Activated CD4-positive, alpha-beta T cell treated with anti-CD3 and anti-CD28 coated beads, Interleukin-2, amount 50 U/mL, for 48 hours (primary cell): ENCODE measurements around the gene TEN1.
"Not testable (repeated sequence)": the region's sequence is repeated elsewhere in the genome, so short reads cannot be mapped to it uniquely, and the experiment has no call there.

Experiments used
- DNase-seq, 2 experiments: peaks; one replicate each; pipeline ENCODE4 v3.0.0-alpha.2; 2020

Gene TEN1, protein sequence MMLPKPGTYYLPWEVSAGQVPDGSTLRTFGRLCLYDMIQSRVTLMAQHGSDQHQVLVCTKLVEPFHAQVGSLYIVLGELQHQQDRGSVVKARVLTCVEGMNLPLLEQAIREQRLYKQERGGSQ

DNA sequence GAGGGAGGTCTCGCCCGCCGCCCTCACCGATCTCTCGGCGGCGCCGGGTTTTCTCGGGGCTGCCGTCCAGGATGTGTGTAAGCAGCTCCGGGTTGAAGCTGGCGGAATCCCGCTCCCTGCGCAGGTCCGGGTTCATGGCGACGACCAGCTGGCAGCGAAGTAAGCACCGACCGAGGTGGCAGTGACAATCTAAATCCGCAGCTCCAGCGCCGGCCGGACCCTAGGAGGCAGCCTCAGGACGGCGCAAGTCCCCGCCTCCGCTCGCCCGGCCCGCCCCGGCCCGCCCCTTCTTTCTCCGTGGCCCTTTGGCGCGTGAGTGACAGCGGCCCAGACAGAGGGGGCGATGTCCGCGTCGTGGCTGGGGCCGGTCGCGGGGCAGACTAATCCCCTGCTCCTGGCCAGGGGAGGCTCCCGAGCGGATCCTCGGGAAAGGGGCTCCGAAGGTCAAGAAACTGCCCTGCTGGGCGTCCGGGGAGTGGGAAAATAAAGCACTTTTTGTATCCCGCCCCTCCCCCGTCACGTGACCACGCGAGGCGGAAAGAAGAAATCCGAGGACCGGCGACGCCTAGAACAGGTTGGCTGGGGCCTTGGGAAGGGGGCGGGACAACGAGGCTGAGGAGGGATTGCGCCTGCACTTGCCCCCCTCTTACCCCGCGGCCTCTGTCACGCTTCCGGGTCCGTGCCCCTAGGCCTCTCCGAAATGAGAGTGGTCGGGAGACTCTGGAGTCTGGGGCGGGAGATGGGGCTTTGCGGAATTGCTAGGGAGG, at the start of gene TEN1, which contains the start of gene ACOX1:
TSS of gene TEN1 (plus strand) at position 303 of the 767 bp plus-strand sequence. CDS start 6,953 bp downstream, outside the sequence.
TSS of gene ACOX1 (minus strand) at position 229 of the 767 bp plus-strand sequence. CDS start at position 136, 93 bp downstream.
- DNase-seq: peak; percentile 98

DNA sequence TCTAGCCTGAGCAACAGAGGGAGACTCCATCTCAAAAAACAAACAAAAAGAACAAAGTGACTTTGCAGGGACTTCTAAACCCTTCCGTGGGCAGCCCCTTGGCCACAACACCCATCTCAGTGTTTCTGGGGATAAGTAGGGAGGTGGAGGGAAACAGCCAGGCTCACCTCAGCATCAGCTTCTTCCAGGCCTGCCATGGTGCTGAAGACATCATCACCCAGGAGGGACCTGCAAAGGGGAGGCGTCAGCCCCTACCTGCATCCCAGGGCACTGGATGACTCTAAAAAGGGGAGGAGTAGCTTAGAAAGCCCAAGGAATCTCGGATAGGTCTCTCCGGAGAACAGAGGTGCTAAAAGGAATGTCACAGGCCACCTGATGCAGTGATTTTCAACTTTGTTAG, 48.0 kb upstream of the TEN1 start:
- no peak for DNase-seq

DNA sequence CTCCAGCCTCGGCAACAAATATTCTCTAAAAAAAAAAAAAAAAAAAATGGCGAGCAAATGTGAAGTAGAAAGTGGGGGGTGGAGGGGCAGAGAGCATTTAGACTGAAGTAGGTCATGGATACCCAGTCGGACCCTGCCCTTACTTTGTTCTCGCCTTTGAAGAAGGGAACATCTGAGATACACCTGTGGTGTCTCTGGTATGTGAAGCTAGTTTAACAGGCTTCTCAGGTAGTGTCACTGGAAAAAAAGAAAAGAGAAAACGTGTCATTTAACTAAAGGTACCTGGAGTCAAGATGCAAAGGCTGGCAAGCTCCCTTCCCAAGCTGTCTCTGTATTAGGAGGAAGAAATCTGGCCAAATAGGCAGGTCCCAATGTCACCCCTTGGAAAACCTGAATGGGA, 46.2 kb upstream of the TEN1 start:
- DNase-seq: no peak

DNA sequence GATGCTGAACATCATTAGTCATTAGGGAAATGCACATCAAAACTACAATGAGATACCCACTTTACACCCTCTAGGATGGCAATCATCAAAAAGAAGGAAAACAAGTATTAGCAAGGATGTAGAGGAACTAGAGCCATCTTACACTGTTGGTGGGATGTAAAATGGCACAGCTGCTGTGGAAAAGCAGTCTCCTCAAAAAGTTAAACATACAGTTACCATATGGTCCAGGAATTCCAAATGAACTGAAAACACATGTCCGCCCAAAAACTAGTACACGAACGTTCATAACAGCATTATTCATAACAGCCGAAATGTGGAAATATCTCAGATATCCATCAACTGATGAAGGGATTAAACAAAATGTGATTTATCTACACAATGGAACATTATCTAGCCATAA, 45.2 kb upstream of the TEN1 start:
- DNase-seq: no peak

DNA sequence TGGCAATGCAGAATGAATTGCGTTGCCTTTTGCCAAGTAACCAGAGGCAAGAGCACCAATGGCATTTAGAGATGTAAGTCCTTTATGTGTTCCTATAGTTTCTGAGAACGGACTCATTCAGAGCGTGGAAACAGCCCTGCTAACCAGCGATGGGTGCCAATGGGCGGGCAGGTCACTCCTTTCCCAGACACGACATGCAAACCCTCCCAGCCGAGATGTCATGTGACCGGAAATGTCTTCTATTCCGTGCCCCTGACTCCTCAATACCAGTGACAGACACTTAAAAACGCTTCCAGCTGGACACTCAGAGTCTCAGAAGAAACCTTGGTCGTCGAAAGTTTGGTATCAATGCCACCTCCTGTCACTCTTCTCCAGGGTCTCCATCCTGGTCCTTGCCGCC, 41.4 kb upstream of the TEN1 start:
- DNase-seq: no peak

DNA sequence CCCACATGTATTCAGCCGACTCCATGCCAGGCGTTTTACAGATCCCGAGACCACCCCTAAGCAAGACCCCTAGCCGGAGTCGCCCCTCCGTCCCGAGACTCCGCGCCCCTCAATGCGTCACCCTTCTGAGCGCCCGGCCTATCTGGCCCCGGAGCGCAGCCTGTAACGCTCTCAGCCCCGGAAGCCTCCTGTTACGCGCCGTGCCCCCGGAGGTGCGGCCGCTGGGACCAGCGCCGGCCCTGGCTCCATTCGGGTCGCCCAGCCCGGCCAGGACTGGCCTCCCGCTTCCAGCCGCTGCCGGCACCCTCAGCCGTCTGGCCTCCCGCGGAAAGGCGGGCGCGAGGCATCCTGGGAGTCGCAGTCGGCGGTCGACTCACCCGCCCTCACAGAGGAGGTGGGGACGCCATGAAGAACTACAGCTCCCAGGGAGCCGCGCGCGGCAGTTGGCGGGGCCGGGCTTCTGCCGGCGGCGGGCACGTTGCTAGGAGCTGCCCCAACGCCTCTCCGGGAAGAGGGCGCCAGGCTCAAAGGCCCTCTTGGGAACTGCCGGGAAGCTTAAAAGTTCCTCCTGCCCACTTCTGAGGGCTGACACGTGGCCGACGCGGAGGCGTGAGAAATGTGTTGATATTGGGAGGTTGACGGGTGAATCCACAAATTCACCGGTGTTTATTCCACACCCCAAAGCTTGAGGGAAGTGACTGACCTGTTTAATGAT, 38.2 kb upstream of the TEN1 start, which contains the start of gene FBF1:
TSS of gene FBF1 (minus strand) at position 316 of the 715 bp plus-strand sequence. CDS start 2,893 bp downstream, outside the sequence.
- DNase-seq: peak; percentile 89 to 92

DNA sequence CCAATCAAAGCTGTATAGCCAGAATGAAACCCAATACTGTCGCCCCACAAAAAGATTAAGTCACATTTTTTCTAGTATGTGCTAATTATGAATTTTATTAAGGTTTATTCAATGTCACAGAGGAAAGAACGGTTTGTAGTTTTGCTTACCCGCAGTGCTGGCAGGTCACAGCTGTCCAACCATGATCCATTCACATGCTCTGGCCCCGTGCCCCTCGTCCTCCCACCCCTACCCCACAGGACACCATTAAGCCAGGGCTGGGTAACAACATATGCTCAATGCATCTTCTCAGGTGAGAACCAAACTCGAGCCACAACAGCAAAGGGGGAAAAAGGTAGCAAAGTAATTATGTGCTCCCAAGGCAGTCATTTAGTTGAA, 37.6 kb upstream of the TEN1 start:
- DNase-seq: no peak

DNA sequence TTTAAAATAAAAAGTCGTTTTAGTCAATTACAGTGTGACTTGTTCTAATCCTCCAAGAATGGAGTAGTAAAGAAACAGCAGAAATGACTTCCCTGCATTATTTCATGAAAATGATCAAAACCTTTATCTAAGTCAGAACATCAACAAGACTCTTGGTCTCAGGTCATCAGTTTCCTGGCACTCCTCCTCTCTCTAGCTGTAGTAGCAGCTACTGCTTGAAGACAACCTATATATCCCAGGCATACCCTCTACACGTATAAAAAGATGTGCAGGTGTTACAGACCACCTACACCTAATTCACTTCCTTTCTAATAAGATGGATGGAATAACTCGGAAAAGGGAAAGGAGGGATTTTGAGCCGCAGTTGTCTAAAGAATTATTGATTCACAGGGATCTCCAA, 36.6 kb upstream of the TEN1 start:
- no peak for DNase-seq

DNA sequence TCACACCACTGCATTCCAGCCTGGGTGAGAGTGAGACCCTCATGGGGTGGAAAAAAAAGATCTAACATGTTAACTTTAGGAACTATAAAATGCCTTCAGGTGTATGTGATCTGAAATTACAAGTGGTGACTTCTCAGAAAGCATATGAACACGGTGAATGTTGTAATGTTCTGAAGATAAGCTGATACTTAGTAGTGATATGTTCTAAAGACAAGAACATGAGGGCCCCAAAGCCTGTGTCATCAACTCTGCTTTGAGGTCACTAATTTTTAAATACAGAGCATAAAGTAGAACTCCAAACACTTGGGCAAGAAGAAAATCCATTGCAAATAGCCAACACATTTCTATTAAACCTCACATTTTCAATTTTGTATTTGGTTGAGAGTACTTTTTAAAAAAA, 35.5 kb upstream of the TEN1 start:
- DNase-seq: no peak

DNA sequence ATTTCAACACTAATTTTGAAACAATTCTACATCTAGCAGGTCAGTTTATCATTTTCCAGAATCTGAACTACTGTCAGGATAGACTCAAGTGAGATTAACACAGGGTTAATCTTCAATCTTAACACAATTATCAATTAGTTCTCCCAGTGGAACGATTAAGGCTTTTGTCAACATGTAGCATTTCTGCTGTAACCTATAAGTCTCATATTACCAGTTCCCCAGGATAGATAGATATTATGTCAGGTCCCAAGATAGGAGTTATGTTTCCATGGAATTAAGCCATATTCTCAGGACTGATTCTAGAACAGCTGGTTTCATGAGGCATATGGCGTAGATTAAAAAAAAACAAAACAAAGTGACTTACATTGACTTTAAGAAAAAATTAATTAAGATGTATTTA, 33.8 kb upstream of the TEN1 start:
- no peak for DNase-seq

DNA sequence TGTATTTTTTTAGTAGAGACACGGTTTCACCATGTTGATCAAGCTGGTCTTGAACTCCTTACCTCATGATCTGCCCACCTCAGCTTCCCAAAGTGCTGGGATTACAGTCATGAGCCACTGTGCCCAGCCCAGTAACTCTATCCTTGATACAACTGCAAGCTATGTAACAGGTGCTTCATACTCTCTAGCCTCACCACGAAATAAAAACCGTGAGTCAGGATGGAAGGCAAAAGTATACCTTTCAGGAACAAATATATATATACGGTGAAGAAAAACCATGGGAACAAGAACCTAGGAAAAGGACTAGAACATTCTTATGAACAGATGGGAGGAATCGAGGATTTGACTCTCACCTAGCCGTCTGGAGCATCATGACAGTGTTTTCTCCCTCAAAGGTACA, 28.6 kb upstream of the TEN1 start:
- DNase-seq: no peak

DNA sequence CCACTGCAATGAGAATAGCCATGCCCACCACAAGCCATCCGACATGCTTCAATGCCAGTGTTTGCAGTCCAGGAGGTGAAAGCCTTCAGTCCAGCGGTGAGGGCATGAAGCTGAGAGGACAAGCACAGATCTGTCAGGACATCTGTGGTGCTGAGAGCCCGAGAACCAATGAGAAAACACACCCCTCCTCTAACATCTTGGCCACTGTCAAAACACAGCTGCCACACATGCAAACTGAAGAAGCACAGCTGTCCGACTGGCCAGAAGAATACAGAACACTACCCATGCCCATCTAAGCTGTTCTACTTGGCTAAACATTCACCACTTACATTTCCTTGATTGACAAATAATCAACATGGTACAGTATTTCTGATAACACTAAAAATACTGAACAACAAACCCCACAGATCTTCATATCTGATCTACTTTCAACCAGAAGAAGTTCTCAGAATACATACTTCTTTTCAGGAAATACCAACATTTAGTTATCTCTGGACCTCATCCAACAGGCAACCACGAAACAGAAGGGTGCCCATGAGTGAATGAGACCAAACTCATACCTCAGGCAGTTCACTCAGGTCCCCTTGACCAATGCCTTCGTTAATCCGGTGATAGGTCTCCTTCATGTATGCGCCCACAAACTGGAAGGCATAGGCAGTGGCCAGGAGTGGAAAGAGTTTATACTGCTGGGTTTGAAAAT, 28.0 kb upstream of the TEN1 start:
- no peak for DNase-seq

DNA sequence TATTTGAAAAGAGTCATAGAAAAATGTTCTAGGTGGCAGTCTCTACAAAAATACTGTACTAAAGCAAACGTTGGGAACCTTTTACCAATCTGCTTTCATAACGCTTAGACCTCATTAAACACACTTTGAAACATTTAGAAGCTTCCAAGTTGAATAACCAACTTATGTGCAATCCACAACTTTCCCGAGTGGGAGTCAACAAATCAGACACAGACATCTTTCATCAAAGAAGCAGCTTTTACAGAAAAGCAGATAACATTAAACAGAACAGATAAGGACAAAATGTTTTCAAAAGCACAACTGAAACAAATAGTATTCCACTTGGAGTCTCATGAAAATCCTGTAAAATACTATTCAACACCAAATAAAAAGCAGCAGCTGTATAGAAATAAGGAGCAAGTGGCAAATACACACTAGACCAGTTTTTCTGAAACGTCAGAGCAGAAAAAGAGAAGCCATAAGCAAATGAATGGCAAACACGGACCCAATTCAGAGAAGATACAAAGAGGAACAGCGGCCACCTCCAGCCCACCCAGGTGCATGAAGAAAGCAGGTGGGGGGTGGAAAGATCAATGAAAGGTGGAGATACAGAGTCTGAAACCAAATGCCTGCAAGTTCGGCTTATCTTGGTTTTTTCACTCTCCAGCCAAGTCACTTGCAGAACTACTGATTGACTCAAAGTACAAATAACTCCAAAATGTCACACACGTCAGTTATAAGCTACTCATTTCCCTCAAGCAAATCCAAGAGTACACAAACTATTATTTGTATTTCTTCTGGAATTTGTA, 19.8 kb upstream of the TEN1 start:
- no peak for DNase-seq

DNA sequence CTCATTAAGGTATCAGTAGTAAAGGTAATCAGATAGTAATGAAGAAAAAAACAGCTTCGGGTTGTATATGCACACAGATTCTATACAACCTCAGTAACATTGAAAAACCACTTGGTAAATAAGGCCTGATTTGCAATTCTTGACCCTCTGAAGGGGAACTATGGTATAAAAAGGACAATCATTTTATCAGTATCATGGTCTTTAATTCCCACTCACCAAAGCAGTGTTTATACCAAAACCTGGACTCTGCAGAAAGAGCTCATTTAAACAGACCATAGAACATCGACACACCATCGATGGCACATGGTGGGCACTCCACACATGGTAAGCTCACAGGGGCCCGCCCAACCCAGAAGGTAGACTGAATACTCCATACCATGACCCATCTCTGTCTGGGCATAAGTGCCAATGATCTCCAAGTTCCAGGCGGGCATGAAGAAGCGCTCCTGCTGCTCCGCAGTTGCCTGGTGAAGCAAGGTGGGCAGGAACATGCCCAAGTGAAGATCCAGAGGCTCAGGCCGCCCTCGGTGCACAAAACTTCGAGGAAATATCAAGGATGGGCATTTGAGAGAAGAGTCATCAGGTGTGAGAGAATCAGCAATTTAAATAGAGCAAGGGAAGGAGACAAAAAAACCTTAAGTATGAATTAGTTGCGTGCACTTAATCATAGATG, 19.1 kb upstream of the TEN1 start:
- no peak for DNase-seq

DNA sequence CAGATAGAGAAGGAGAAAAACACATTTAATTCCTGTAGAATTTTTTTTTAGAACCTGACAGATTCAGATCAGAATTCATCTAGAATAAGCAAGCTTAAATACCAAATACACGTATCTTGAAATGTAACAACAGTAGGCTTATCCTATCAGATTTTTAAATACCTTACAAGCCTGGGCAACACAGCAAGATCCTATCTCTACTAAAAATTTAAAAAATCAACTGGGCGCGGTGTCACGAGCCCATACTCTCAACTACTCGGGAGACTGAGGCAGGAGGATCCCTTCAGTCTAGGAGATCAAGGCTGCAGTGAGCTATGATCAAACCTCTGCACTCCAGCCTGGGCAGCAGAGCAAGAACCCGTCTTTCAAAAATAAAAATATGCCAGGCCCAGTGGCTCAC, 13.6 kb upstream of the TEN1 start:
- DNase-seq: no peak

DNA sequence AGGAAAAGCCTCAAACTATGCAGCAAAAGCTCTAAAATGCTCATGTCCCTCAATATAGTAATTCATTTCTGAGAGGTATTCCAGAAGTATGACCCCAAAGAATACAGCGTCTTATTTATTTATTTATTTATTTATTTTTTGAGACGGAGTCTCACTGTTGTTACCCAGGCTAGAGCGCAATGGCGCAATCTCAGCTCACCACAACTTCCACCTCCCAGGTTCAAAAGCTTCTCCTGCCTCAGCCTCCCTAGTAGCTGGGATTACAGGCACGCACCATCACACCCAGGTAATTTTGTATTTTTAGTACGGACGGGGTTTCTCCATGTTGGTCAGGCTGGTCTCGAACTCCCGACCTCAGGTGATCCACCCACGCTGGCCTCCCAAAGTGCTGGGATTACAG, 10.0 kb upstream of the TEN1 start:
- DNase-seq: not testable (repeated sequence)

DNA sequence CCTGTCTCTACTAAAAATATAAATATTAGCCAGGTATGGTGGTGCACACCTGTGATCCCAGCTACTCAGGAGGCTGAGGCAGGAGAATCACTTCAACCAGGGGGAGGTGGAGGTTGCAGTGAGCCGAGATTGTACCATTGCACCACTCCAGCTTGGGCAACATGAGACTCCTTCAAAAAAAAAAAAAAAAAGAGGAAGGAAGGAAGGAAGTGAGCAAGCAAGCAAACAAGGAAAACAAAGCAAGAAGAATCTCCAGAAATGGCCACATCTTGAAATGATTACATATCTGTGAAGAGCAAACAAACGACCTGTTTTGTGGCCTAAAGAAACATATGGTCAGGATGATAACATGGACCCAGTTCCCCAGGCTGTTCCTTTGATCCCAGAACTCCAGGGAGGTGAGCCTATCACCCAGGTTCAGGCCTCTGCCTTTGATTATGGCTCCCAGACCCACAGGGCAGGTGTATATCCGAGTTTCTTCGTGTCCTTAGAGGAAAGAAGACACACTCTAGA, 9.0 kb upstream of the TEN1 start:
- DNase-seq: no peak

DNA sequence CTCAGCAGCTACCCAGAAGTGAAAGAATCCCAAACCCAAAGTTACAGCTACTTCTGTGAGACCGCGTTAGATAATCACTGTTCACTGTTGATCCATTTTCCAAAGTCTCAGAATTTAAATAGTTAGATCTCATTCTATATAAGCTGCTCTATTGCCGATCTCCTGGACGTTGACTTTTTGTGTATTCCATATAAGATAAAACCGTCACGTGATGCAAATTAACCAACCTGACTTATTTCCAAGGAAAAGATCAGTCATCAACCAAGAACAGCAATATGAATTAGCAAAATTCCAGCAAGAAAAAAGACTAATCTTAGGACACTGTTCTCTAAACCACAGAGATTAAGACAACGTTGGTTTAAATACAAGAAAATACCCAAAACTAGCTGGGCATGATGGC, 8.4 kb upstream of the TEN1 start:
- DNase-seq: no peak

DNA sequence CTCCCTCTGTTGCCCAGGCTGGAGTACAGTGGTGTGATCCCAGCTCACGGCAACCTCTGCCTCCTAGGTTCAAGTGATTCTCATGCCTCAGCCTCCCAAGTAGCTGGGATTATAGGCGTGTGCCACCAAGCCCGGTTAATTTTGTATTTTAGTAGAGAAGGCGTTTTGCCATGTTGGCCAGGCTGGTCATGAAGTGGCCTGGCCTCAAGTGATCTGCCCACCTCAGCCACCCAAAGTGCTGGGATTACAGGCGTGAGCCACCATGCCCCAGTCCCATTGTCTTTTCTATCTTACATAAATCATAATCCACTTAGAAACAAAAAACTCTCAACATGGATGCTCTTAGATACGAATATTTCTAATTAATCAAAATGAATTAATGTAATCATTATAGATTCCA, 3.9 kb upstream of the TEN1 start:
- DNase-seq: not testable (repeated sequence)

DNA sequence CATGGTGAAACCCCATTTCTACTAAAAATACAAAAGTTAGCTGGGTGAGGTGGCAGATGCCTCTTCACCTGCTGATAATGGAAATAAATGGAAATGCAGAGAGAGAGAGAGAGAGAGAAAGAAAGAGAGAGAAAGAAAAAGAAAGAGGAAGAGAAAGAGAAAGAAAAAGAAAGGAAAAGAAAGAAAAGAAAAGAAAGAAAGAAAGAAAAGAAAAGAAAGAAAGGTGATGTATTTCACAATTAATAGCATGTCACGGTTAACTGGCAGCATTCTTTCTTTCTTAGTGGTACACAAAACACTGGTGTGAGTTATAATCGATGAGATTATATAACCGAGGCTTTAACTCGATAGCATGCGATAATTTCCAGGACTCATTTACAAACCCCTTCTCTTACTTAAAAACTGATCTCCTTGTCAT, 3.3 kb upstream of the TEN1 start:
- no peak for DNase-seq

DNA sequence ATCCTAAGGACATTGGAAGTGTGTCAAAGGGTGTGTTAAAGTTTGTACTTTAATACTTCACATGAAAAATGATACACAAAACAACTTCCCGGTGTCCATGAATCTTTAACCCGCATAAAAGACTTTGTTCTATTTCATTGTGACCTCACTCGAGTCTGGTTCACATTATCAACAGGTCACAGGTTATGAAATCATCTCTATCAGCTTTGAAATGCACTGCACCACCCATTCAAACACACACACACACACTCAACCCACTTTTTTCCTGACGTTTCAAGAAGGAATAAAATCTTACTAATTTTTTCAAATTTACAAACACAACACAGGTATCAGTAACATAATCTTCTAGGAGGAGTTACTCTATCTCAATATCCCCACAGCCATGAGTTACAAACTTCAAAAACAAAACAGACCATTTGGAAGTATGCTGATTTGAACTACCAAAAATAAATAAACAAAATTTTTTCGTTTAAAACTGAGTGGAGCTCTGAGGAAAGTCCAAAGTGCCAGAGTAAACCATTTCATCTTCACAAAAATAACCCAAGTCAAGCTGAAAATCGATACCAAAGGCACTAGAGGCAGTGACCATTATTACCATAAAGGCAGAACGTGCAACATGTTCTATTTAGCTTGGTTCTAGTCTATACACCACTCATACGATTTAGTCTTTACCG, 2.7 kb upstream of the TEN1 start:
- DNase-seq: no peak
